ENCODE results near the gene HTRA3. TPM values are rescaled to one million over a fixed set of nuclear protein-coding genes. Genes with fewer than 3 reads are reported as not detected.

Gene HTRA3
- total RNA-seq, 4 donors from 2014 or later, result 4.0 to 18.2 (median 11.4) TPM

- no peak for TF ChIP-seq CTCF (IDR thresholded peaks at IDR 0.05)
- no peak for TF ChIP-seq POLR2A (IDR thresholded peaks at IDR 0.05)
- WGBS, 2 donors, result 75 to 78% methylated on average over 10 to 11 of the region's 11 CpGs
- H3K4me3 ChIP-seq (ENCODE audit: low read depth, poor library complexity, severe bottlenecking), result no peak overlapping the region
- intact Hi-C loops (cut with DNase I; ENCODE audit: low total_unique reads), result no loop called here
- no peak for DNase-seq (ENCODE audit: low spot score in 2 of 2)
Measured at GRCh38 chr4:8259743-8260430, 9.7 kb upstream of the HTRA3 start.

GRCh38 chr4:8260656-8261111, 8.9 kb upstream of the HTRA3 start:
- no peak for DNase-seq (ENCODE audit: low spot score in 2 of 2)
- whole genome bisulfite sequencing, 2 donors, result 13 to 30% methylated on average over 13 of the region's 13 CpGs
- no peak for TF ChIP-seq CTCF (IDR thresholded peaks at IDR 0.05)
- TF ChIP-seq POLR2A (IDR thresholded peaks at IDR 0.05), result no peak
- intact Hi-C loops (cut with DNase I; ENCODE audit: low total_unique reads), result no loop called here
- no peak overlapping the region for H3K4me3 ChIP-seq (ENCODE audit: low read depth, poor library complexity, severe bottlenecking)

DNA sequence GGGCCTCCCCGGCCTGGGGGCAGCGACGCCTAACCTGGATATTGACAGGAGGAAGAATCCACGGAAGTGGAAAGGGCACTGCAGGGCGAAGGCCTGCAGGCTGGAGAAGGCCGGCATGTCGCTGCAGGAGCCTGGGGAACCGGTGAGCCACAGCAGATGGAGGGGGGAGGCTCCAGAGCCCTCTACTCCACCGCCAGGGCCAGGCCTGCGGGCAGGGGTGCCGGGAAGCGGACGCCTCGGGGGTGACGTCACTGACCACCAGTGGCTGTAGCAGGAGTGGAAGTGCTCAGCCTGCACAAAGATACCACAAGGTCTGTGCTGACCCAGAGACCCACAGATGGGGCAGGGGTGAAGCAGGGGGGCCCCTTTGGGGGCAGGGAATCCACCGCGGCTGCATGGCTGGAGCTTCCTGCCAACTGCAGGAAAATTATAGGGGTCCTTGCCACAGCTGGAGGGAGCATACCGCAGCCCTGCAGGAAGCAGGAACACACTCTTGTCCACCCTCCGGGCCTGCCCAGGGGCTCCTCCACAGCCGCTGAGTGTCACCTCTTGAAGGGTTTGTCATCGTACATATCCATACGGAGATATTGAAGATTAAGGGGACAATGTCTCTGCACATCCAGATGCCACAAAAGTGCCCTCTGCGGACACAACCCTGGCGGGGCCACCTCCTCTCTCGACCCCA, 7.6 kb upstream of the HTRA3 start:
- TF ChIP-seq CTCF (IDR thresholded peaks at IDR 0.05), result no peak
- TF ChIP-seq POLR2A (IDR thresholded peaks at IDR 0.05), result no peak
- intact Hi-C loops (cut with DNase I; ENCODE audit: low total_unique reads), result no loop called here
- H3K4me3 ChIP-seq (ENCODE audit: low read depth, poor library complexity, severe bottlenecking), result no peak overlapping the region

DNA sequence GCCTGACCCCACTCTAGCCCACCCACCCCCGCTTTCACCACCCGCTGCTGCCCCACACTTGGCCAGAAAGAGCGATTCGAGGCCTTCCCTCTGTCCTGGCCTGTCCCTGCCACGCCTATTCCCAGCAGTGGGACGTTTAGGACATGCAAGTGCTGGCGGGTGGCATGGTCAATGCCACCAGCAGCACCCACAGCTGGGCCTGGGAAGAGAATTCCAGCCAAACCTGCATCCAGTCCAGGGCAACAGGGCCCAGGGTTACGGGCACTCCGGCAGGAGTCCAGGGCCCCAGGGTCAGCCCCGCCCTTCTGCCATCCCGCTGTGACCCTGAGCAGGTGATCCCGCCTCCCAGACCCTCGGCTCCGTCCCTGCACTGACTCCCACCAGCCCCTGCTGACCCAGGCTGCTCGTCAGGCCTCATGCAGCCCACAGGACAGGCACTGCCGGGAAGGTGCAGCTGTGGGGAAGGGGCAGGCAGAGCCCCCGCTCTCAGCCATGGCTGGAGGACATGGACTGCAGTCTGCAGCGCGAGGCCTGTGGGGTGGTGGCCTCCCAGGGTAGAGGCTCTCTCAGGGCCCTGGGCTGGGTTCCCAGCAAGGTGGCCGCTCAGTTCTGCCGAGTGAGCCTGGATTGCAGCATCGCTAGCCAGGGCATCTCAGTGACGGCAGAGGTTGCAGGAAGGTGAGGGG, 6.8 kb upstream of the HTRA3 start:
- WGBS, 2 donors, result 78 to 84% methylated on average over 16 to 22 of the region's 23 CpGs
- intact Hi-C loops (cut with DNase I; ENCODE audit: low total_unique reads), result no loop called here
- H3K4me3 ChIP-seq (ENCODE audit: low read depth, poor library complexity, severe bottlenecking), result no peak overlapping the region
- no peak for DNase-seq (ENCODE audit: low spot score in 2 of 2)
- no peak for TF ChIP-seq POLR2A (IDR thresholded peaks at IDR 0.05)
- TF ChIP-seq CTCF (IDR thresholded peaks at IDR 0.05), result no peak

More for the DNA sequence above, 7.6 kb upstream of the HTRA3 start:
- DNase-seq (ENCODE audit: low spot score in 2 of 2), result no peak
- 78 to 81% methylated on average over 25 of the region's 25 CpGs for WGBS, 2 donors

DNA sequence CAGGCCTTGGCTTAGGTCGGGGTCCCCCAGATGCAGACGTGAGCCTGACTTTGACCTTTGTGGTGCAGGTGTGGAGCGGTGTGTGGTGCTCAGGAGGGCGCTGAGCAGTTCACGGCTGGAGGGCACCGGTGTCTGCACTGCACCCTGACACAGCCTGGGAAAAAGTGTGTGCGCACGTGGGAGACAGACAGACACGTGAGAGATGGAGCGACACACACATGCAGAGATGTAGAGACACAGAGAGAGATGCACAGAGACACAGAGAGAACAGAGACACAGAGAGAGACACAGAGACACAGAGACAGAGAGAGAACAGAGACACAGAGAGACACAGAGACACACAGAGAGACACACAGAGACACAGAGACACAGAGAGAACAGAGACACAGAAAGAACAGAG, 6.2 kb upstream of the HTRA3 start:
- WGBS, 2 donors, result 81 to 84% methylated on average over 8 to 10 of the region's 10 CpGs
- TF ChIP-seq CTCF (IDR thresholded peaks at IDR 0.05) (no peak), POLR2A (IDR thresholded peaks at IDR 0.05) (no peak)
- H3K4me3 ChIP-seq (ENCODE audit: low read depth, poor library complexity, severe bottlenecking), result no peak overlapping the region
- intact Hi-C loops (cut with DNase I; ENCODE audit: low total_unique reads), result no loop called here
- DNase-seq (ENCODE audit: low spot score in 2 of 2), result no peak

Measured in lower leg skin (tissue), 4 donors.